Measurements from ENCODE around the gene CELF2.

DNA sequence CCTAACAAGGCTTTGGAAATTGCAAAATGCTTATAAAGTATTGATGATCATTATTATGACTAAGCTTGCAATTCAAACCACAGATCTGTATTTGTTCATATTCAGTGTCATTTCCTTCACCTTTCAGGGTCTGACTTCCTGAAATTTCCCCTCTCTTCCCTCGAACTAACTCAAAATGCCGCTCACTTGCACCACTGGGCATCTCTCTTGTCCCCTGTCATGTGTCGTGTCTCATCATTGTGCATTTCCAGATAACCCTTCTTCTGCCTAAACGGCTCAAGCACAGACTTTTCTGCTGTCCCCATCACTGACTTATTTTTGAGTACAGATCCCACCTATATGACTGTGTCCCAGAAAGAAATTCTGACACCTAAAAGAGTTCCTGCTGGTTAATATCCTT is 41.0 kb upstream of the CELF2 start:
- TF ChIP-seq, protein P1, sequence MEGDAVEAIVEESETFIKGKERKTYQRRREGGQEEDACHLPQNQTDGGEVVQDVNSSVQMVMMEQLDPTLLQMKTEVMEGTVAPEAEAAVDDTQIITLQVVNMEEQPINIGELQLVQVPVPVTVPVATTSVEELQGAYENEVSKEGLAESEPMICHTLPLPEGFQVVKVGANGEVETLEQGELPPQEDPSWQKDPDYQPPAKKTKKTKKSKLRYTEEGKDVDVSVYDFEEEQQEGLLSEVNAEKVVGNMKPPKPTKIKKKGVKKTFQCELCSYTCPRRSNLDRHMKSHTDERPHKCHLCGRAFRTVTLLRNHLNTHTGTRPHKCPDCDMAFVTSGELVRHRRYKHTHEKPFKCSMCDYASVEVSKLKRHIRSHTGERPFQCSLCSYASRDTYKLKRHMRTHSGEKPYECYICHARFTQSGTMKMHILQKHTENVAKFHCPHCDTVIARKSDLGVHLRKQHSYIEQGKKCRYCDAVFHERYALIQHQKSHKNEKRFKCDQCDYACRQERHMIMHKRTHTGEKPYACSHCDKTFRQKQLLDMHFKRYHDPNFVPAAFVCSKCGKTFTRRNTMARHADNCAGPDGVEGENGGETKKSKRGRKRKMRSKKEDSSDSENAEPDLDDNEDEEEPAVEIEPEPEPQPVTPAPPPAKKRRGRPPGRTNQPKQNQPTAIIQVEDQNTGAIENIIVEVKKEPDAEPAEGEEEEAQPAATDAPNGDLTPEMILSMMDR (IDR thresholded peaks at IDR 0.05; ENCODE audit: insufficient read depth, low read length, poor library complexity, severe bottlenecking) = no peak
- TF ChIP-seq EZH2phosphoT487 (conservative IDR thresholded peaks at IDR 0.05; ENCODE audit: low read length) = no peak

Data from SU-DHL-6 (cell line).